Testis (tissue), 2 donors: ENCODE measurements around the gene ADH5.

Source experiments
- CTCF ChIP-seq, 3 experiments: fragments of 450-650 bp in 2 of 3; fragments of 200-600 bp in 1 of 3; sonication (generic) in 1 of 3; IDR thresholded peaks; one replicate each; pipeline ENCODE4 v1.5.1; 2016 to 2019; ENCODE audit warnings: antibody characterized with exemption in 3 of 3, mild to moderate bottlenecking in 2 of 3, moderate library complexity in 1 of 3
- POLR2A ChIP-seq: fragments of 450-650 bp; IDR thresholded peaks from one replicate; pipeline ENCODE4 v1.6.1; 2017; ENCODE audit warnings: antibody characterized with exemption, mild to moderate bottlenecking, moderate library complexity

GRCh38 chr4:99021386-99021785, 67.2 kb downstream of the ADH5 start:
- TF ChIP-seq CTCF (IDR thresholded peaks at IDR 0.05) = no peak
- TF ChIP-seq POLR2A = no peak
